DOHH2 (cell line): Measurements from ENCODE around the gene CPEB1.

Experiments used
- EZH2phosphoT487 ChIP-seq: fragments of 200-600 bp; sonication (generic); IDR thresholded peaks from 2 replicates; pipeline ENCODE4 v1.6.1; 2017; ENCODE audit warnings: borderline replicate concordance, mild to moderate bottlenecking, antibody characterized with exemption, low read length, moderate library complexity, mixed read lengths
- TF ChIP-seq, protein P1 (sequence below): fragments of 200-600 bp; sonication (generic); IDR thresholded peaks from one replicate; pipeline ENCODE4 v1.5.1; 2014; ENCODE audit warnings: antibody characterized with exemption, mild to moderate bottlenecking, low read depth, low read length; ENCODE audit not compliant: poor library complexity, severe bottlenecking

DNA sequence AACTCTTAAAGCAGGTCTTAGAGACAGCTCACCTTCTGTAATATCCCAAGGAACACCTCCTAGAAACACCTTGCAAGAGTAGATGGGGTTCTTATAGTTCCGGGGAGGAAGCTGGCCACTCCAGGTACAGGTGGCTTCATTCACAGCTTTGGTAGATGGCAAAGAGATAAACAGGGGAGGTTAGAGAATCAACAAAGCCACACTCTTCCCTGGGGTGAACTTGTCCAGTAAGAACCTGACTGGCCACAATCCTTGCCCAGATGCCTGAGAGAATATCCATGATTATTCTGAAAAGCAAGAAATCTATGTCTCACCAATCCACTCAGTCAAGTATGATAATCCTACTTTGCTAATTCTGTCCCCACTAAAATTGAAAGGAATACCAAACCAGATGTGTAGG is 93.3 kb downstream of the CPEB1 start:
- TF ChIP-seq, protein P1, sequence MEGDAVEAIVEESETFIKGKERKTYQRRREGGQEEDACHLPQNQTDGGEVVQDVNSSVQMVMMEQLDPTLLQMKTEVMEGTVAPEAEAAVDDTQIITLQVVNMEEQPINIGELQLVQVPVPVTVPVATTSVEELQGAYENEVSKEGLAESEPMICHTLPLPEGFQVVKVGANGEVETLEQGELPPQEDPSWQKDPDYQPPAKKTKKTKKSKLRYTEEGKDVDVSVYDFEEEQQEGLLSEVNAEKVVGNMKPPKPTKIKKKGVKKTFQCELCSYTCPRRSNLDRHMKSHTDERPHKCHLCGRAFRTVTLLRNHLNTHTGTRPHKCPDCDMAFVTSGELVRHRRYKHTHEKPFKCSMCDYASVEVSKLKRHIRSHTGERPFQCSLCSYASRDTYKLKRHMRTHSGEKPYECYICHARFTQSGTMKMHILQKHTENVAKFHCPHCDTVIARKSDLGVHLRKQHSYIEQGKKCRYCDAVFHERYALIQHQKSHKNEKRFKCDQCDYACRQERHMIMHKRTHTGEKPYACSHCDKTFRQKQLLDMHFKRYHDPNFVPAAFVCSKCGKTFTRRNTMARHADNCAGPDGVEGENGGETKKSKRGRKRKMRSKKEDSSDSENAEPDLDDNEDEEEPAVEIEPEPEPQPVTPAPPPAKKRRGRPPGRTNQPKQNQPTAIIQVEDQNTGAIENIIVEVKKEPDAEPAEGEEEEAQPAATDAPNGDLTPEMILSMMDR = no peak
- TF ChIP-seq EZH2phosphoT487 = no peak
